GM12801 (cell line): ENCODE results near the gene CRYBB2.

Source experiments
- CTCF ChIP-seq: IDR thresholded peaks from one replicate; pipeline ENCODE4 v1.5.1; 2011; ENCODE audit warnings: control low read depth; ENCODE audit not compliant: insufficient read length; ENCODE audit errors: extremely low read depth

The CRYBB2 gene

GRCh38 chr22:25193130-25193529 is 26.3 kb upstream of the CRYBB2 start:
- no peak for TF ChIP-seq CTCF

GRCh38 chr22:25193548-25193947 is 25.9 kb upstream of the CRYBB2 start:
- TF ChIP-seq CTCF = no peak

GRCh38 chr22:25196326-25196725 is 23.1 kb upstream of the CRYBB2 start:
- no peak for TF ChIP-seq CTCF

- TF ChIP-seq CTCF = no peak
Observed at GRCh38 chr22:25197340-25197739, 22.1 kb upstream of the CRYBB2 start.

GRCh38 chr22:25199731-25200520 is 19.5 kb upstream of the CRYBB2 start, which contains the start of gene CRYBB3:
Gene CRYBB3 (plus strand): TSS chr22:25199858. CDS start chr22:25201397, 1,539 bp downstream.
- no peak for TF ChIP-seq CTCF

- TF ChIP-seq CTCF = no peak
Observed at GRCh38 chr22:25200967-25201366, 18.5 kb upstream of the CRYBB2 start.

- no peak for TF ChIP-seq CTCF
Observed at GRCh38 chr22:25201557-25202273, 17.7 kb upstream of the CRYBB2 start.
